C4-2B (cell line): Measurements from ENCODE around the gene TNFRSF1A.

Source experiments
- CTCF ChIP-seq: fragments of 450-650 bp; conservative IDR thresholded peaks from 2 replicates; pipeline ENCODE4 v1.5.1; 2017; ENCODE audit warnings: mild to moderate bottlenecking
- ZFX ChIP-seq: fragments of 450-650 bp; IDR thresholded peaks from 2 replicates; pipeline ENCODE4 v1.6.1; 2017

- TF ChIP-seq CTCF (no peak), ZFX (no peak)
Observed at GRCh38 chr12:6351622-6352021, 9.7 kb upstream of the TNFRSF1A start.
